Measurements from ENCODE around the gene CCM2.

CCM2 gene

GRCh38 chr7:45000093-45001032, at the start of gene CCM2:
CCM2 (plus strand) TSS chr7:45000201; CDS start chr7:45000334, 133 bp downstream.
- H3K27ac ChIP-seq, result peak within 1 kb of the TSS; percentile 87 to 98 (median 94)
- H3K4me3 ChIP-seq, result peak within 1 kb of the TSS; percentile 64 to 90 (median 87)

DNA sequence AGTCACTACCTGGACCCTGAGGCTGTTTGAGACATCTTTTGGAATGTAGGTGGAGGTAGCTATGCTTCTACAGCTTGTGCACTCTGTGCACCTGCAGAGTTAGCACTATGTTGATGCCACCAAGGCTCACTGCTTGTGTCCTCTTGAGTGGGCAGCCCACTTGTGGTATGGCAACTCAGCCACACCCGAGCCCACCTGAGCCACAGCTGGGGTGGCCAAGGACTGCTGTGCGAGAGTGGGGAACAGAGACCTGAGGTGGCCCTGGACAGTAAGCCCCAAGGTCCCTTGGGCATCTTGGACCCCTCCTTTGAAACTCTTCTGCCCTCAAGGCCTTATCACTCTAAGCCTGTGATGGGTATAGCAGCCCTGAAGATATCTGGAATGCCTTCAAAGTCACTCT, 46.8 kb upstream of the CCM2 start:
- no peak overlapping the region for H3K27ac ChIP-seq
- H3K4me3 ChIP-seq, result no peak overlapping the region

GRCh38 chr7:44955733-44956132, 44.3 kb upstream of the CCM2 start:
- Histone ChIP-seq H3K4me3 (no peak overlapping the region), H3K27ac (no peak overlapping the region)

DNA sequence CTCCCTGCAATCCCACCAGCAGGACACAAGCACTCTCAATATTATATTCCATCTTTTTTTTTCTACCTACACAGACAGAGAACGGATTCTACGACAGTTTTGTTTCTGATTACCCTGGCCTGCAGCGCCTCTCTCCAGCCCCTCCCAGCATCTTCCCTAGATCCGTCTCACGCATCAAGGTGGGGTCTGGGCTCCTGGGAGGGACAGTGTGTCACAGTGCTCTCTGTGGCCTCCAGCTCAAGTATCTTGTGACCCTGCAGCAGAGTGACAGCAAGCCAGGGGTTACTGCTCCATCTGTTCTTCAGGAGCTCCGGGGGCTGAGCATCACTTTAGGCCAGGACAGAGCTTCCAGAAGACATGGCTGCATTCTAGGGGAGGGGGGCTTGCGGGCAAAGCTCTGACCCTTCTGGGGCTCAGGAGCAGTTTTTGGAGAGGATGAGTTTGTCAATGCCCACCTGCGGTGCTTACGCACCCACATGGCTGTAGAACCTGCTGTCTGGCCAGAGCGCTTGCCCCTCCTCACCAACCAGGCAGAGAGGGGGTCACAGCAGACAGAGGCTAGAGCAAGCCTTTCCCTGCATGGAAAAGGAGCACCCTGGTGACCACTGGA, 43.7 kb upstream of the CCM2 start:
- H3K27ac ChIP-seq, result no peak overlapping the region
- no peak overlapping the region for H3K4me3 ChIP-seq

- H3K4me3 ChIP-seq, result no peak overlapping the region
- H3K27ac ChIP-seq, result no peak overlapping the region
Observed at GRCh38 chr7:44958645-44959344, 41.2 kb upstream of the CCM2 start.

DNA sequence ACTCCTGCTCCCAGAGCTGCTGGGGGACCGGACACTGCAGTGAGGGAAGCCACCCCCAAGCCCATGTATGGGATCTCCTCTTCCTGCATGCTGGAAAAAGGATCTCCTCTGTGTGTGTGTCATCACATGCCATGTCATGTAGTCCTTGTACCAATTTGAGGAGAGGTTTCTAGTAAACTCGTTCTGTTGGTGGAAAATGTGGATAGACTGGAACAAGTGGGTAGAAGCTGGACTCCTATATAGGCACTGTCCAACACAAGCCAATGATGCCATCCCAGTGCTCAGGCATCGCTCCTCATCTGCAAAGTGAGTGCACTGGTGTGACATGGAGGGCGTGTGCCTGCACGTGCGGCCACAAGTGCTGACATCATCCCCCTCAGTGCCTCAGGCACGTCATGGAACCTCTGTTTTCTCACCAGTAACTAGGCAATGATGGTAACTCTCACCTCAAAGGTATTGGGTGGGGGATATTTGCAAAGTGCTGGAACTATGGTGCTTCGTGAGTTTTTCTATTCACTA, 40.5 kb upstream of the CCM2 start:
- no peak overlapping the region for H3K4me3 ChIP-seq
- no peak overlapping the region for H3K27ac ChIP-seq

- Histone ChIP-seq H3K4me3 (no peak overlapping the region), H3K27ac (no peak overlapping the region)
Observed at GRCh38 chr7:44960011-44960580, 39.9 kb upstream of the CCM2 start.

DNA sequence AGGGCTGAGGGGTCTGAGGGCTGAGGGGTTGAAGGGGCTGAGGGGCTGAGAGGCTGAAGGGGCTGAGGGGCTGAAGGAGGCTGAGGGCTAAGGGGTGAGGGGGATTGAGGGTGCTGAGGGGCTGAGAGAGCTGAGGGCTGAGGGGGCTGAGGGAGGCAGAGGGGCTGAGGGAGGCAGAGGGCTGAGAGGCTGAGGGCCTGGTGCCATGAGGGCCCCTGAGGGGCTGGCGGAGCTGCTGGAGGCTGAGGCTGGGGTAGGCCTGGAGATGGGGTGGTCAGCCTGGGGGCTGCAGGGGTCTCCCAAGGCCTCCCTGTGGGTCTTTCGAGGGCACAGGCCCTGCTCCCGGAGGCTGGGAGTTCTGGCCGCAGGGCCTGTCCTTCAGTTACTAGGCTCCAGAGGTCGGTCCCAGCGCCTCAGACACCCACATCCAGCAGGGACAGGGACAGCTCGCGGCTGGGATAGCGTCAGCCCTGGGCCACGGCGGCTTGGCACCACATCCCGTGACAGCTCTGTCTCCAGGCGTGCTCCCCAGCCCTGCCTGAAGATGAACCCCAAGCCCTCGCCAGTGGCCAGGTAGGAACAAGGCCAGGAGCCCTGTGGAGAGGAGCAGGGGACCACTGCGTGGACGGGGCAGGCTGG, 38.0 kb upstream of the CCM2 start:
- peak overlapping the region in 4 of 7 experiments; percentile 5 to 28 (median 21) for H3K4me3 ChIP-seq
- peak overlapping the region in 2 of 21 experiments; percentile 10 to 34 for H3K27ac ChIP-seq

DNA sequence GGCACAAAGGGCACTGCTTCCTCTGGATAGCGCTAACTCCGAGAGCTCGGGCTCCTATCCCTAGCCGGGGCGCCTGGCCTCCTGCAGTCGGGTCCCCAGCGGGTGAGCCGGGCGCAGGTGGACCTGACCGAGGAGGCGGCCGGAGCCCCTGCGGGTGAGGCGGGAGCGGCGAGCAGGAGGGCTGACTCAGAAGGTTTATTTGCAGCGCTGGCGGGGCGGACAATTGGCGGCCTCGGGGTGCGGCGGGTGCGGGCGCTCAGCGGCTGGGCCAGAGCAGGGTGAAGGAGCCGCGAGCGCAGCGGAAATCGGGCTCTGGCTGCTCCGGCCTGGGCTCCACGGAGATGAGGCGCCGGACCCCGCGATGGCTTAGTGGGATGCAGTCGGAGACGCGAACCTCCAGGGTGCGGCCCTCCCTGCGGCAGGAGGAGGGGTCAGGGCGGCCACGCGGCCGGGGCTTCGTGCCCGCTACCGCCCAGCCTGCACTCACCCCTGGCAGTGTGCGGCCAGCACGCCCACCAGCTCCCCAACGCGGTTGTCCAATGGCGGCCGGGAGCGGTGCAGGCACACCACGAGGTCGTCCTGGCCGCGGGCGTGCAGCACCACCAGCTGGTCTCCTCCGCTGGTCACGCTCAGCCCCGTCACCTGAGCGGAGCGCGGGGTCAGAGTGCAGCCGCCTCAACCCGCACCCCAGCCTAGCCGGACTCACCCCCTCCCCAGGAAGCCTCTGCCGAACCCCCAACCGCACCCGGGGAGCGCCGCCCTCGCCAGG, 37.3 kb upstream of the CCM2 start:
- peak overlapping the region in 2 of 21 experiments; percentile 10 to 34 for H3K27ac ChIP-seq
- peak overlapping the region in 5 of 7 experiments; percentile 5 to 28 (median 17) for H3K4me3 ChIP-seq

DNA sequence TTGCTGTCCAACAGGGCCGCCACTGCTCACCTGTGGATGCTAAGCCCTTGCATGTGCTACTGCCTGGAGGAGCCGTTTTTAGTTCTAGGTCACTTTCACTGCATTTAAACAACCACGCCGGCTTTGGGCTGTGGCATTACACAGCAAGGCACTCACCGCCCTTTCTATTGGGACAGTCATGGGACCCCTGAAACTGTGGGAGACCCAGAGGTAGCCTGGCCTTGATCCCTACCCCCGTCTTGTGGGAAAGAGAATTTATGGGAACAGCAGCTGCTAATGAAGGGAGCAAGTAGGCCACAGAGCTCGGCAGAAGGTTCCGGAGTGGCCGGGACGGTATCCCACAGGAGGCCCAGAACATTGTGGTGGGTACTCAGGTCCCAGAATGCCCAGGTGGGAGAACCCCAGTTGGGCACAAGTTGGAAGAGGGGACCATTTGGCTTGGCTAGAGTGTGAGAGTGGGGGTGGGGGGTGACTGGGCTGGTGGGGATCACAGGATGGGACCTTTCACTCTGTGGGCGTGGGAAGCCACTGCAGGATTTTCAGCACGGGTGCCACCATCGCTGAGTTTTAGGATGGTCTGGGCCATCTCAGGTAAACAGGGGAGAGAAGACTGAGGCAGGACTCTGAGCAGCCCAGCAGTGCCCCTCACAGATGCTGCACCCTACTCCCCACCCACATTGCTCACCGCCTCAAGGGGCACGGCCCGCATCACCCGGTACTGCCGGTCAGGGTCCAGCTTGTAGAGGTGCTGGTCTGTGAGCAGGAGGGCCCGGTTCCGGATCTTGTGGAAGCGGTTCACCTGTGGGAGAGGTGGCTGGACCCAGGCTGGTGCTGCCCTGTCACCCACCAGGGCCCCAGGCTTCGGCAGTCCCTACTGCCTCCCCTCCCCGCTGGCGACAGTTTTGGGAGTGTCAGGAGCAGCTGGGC, 36.4 kb upstream of the CCM2 start:
- H3K4me3 ChIP-seq, result no peak overlapping the region
- no peak overlapping the region for H3K27ac ChIP-seq

GRCh38 chr7:44964384-44964830, 35.6 kb upstream of the CCM2 start:
- H3K27ac ChIP-seq, result no peak overlapping the region
- no peak overlapping the region for H3K4me3 ChIP-seq

GRCh38 chr7:44964831-44965440, 35.1 kb upstream of the CCM2 start:
- no peak overlapping the region for H3K4me3 ChIP-seq

GRCh38 chr7:44965441-44965903, 34.5 kb upstream of the CCM2 start:
- Histone ChIP-seq H3K4me3 (no peak overlapping the region), H3K27ac (no peak overlapping the region)

More at GRCh38 chr7:44964831-44965440, 35.1 kb upstream of the CCM2 start:
- no peak overlapping the region for H3K27ac ChIP-seq

GRCh38 chr7:44965937-44966730, 33.9 kb upstream of the CCM2 start:
- H3K27ac ChIP-seq, result no peak overlapping the region

DNA sequence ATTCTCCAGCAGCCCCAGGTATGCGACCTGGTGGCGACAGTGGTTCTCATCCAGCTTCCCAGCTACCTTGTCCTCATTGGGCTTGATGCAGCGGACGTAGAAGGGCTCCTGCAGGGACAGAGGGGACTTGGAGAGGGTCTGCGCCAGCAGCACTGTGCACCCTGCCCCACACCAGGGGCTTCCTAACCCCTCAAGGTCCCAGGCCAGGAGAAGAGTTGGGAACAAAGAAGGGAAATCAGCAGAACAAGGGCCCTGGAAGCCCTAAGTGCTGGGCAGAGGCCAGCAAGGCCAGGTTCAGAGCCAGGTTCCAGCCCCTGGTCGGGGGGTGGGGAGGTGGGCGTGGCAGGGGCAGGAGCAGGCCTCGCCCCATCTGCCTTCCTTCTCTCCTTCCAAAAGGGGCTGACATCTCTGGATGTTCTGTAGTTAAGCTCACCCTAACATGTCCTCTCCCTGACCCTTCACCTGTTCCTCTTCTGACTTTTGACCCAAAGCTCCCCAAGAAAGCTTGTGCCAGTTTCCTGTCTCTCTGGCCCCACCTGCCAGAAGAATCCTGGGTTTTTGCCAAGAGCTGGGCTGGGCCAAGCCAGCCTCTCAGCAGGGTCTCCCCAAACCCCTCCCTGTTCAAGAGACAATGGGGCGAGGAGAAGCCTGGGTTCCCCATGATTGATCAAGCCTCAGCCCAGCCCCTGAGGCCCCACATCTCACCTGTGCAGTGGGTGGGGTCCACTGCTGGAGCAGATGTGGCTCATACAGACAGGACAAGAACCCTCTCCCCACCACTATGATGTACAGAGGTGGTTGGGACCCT, 33.1 kb upstream of the CCM2 start:
- no peak overlapping the region for H3K4me3 ChIP-seq
- no peak overlapping the region for H3K27ac ChIP-seq

More at GRCh38 chr7:44965937-44966730, 33.9 kb upstream of the CCM2 start:
- H3K4me3 ChIP-seq, result no peak overlapping the region

Data from skin epidermis (tissue), 12 donors.